HG03571 (cell line): Measurements from ENCODE around the gene FZD2.
"Not testable (repeated sequence)": the region's sequence is repeated elsewhere in the genome, so short reads cannot be mapped to it uniquely, and the experiment has no call there.

Source experiments
- ATAC-seq: cut with Tn5 transposase; IDR thresholded peaks from one replicate; pipeline ENCODE4 v1.9.1; 2021; ENCODE audit not compliant: unreplicated experiment

FZD2 gene

GRCh38 chr17:44546671-44547606 lies 10.3 kb upstream of the FZD2 start:
- ATAC-seq, result no peak

GRCh38 chr17:44547625-44548267 lies 9.5 kb upstream of the FZD2 start:
- ATAC-seq, result no peak

GRCh38 chr17:44548376-44549230 lies 8.7 kb upstream of the FZD2 start:
- ATAC-seq, result no peak

GRCh38 chr17:44549686-44550085 lies 7.6 kb upstream of the FZD2 start:
- ATAC-seq, result no peak

GRCh38 chr17:44552361-44552760 lies 4.9 kb upstream of the FZD2 start:
- ATAC-seq, result no peak

- ATAC-seq, result no peak
Observed at GRCh38 chr17:44555099-44555498, 2.2 kb upstream of the FZD2 start.

GRCh38 chr17:44556166-44556831 lies 985 bp upstream of the FZD2 start:
- no peak for ATAC-seq

- ATAC-seq, result no peak
Observed at GRCh38 chr17:44557651-44558285, 484 bp downstream of the FZD2 start.

- ATAC-seq, result no peak
Observed at GRCh38 chr17:44558334-44558709, 1.0 kb downstream of the FZD2 start.

- ATAC-seq, result no peak
Observed at GRCh38 chr17:44558710-44559633, 1.7 kb downstream of the FZD2 start.

- ATAC-seq, result no peak
Observed at GRCh38 chr17:44559634-44560554, 2.6 kb downstream of the FZD2 start.

- ATAC-seq, result no peak
Observed at GRCh38 chr17:44561237-44561623, 3.9 kb downstream of the FZD2 start.

- ATAC-seq, result no peak
Observed at GRCh38 chr17:44564429-44564828, 7.1 kb downstream of the FZD2 start.

GRCh38 chr17:44565866-44566443 lies 8.7 kb downstream of the FZD2 start:
- ATAC-seq, result no peak

- ATAC-seq, result not testable (repeated sequence)
Observed at GRCh38 chr17:44568311-44568944, 11.1 kb downstream of the FZD2 start.

GRCh38 chr17:44568945-44569858 lies 11.9 kb downstream of the FZD2 start:
- ATAC-seq, result no peak
